ENCODE measurements around the gene IL17RE.

Gene IL17RE

DNA sequence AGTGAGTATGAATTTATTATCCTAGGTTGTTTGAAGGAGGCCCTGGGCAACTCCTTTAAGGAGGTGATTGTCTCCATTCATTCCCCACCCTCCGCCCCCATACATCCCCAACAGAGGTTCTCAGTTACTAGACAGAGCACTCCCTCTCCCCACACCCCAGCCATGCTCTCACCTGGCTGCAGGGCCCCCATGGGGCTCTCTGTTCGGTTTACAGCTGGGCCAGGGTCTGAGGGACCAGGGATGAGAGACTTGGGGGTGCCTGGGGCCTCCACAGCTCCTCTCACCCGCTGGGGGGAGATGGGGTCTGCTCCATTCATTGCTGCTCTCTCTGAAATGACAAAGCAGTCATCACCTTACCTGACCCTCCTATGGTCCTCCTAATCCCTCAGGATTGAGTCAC is 45.9 kb downstream of the IL17RE start:
- no peak overlapping the region for H3K4me3 ChIP-seq (ENCODE audit: control insufficient read depth, low read depth, low read length)
- no peak for DNase-seq (ENCODE audit: low read depth)
- TF ChIP-seq, protein P1, sequence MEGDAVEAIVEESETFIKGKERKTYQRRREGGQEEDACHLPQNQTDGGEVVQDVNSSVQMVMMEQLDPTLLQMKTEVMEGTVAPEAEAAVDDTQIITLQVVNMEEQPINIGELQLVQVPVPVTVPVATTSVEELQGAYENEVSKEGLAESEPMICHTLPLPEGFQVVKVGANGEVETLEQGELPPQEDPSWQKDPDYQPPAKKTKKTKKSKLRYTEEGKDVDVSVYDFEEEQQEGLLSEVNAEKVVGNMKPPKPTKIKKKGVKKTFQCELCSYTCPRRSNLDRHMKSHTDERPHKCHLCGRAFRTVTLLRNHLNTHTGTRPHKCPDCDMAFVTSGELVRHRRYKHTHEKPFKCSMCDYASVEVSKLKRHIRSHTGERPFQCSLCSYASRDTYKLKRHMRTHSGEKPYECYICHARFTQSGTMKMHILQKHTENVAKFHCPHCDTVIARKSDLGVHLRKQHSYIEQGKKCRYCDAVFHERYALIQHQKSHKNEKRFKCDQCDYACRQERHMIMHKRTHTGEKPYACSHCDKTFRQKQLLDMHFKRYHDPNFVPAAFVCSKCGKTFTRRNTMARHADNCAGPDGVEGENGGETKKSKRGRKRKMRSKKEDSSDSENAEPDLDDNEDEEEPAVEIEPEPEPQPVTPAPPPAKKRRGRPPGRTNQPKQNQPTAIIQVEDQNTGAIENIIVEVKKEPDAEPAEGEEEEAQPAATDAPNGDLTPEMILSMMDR (IDR thresholded peaks at IDR 0.05; ENCODE audit: control insufficient read depth, insufficient read depth, low read depth, low read length, missing control alignments) = no peak

DNA sequence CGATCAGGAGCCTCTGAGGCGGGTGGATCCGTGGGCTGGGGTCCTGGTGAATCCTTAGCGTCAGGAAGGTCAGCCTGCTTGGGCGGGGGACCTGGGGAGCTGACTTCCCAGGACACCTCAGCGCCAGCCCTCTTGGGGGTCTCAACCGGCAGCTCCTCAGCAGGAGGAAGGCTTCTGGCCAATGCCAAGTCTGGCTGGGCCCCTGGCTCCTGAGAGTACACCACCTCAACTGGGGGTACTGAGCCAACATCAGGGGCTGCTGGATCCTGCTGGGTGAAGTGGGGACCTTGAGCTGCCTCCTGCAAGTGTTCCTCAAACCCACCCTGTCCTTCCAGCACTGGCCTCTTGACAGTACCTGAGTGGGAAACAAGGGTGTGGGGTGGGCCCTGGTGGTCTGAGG is 46.5 kb downstream of the IL17RE start:
- no peak overlapping the region for H3K4me3 ChIP-seq (ENCODE audit: control insufficient read depth, low read depth, low read length)
- TF ChIP-seq, protein P1 (IDR thresholded peaks at IDR 0.05; ENCODE audit: control insufficient read depth, insufficient read depth, low read depth, low read length, missing control alignments) = no peak
- DNase-seq (ENCODE audit: low read depth) = no peak

DNA sequence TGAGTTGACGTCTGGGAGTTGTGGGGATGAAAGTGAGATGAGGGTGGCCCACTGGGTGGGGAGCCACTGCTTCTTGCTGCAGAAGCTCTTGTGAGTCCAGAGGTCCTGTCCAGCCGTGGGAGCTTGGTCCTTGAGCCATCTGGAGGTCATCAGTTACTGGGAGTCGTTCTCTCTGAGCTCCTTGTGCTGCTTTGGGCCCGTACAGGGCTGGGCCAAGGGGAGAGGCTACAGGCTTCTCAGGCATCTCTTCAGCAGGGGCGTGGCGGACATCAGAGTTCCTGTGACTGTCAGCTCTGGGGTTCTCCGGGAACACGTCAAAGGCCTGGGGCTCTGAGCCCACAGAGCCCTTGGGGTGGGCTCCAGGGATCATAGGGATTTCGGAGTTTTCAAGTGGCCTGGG is 47.0 kb downstream of the IL17RE start:
- no peak for DNase-seq (ENCODE audit: low read depth)
- TF ChIP-seq, protein P1 (IDR thresholded peaks at IDR 0.05; ENCODE audit: control insufficient read depth, insufficient read depth, low read depth, low read length, missing control alignments) = no peak
- no peak overlapping the region for H3K4me3 ChIP-seq (ENCODE audit: control insufficient read depth, low read depth, low read length)

DNA sequence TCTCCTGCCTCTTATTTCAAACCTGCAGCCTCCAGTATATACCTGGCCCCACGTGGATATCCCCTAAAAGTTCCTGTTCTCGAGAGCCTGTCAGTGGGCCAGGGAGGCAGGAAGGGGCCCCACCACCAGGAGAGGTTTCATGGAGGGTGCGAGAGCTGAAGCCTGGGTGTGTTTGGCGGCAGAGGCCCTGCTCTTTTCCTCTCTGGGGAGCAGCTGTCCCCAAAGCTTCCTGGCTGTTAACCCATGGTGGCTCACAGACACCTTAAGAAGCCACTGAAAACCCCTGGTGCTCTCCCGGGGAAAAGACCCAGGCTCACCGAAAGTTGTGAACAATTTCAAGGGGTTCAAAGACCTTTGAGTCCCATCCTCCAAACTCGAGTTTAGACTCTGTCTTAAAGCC is 48.5 kb downstream of the IL17RE start:
- DNase-seq (ENCODE audit: low read depth) = no peak
- no peak overlapping the region for H3K4me3 ChIP-seq (ENCODE audit: control insufficient read depth, low read depth, low read length)
- TF ChIP-seq, protein P1 (IDR thresholded peaks at IDR 0.05; ENCODE audit: control insufficient read depth, insufficient read depth, low read depth, low read length, missing control alignments) = no peak

DNA sequence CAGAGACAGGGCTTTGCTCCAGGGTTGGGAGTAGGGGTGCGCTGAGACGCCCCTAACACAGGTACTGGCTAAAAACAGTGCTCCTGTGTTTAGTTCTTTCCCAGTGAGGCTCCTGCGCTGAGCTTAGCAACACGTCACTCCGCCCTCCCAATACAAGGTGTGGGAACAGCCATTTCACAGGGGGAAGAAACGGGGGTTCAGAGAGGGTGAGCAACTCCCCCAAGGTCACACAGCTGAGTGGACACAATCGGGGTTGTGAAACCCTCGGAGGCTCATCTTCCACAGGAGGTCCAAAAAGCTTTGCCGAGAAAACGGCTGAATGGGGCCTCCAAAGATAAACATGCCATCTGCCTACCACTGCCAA is 48.9 kb downstream of the IL17RE start:
- TF ChIP-seq, protein P1 (IDR thresholded peaks at IDR 0.05; ENCODE audit: control insufficient read depth, insufficient read depth, low read depth, low read length, missing control alignments) = no peak
- peak overlapping the region; percentile 67 for H3K4me3 ChIP-seq (ENCODE audit: control insufficient read depth, low read depth, low read length)
- DNase-seq (ENCODE audit: low read depth) = no peak

DNA sequence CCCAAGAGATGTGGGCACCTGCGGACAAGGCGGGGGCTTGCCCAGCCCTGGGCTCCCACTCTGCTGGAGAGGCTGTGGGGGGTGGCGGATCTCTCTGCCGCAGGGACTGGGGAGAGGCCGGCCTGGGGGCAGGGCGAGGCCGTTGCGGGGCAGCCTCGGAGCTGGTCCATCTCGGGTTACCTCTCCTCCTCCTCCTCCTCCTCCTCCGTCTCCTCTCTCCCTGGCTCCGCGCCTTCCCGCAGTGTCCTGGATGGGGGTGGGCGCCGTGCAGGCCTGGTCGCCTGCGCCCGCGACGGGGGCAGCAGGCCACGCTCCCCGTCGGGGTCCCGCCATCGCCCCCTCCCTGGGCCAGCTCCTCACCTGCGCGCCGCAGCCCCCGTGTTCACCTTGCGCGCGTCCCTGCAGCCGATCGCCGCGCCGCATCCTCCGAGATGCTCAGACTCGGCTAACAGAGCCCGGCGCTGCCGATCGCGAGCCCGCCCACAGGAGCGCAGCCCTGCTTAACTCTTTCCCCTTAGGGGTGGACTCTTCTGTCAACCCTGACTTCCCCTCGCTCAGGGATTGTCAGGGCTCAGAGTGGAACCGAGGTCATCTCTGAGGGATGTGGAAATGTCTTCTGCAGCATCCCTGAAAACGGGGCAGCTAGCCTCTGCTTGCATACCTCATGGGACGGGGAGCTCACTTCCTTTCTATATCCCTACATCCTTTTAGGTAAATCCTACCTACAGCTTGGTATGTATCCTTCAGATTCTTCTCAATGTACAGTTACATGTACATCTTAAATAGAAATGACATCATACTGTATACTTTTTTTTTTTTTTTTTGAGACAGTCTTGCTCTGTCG is 49.5 kb downstream of the IL17RE start, which contains the start of gene PRRT3:
Gene PRRT3 (minus strand): TSS at position 447 of the 844 bp plus-strand sequence. CDS start 2,293 bp downstream, outside the sequence.
- H3K4me3 ChIP-seq (ENCODE audit: control insufficient read depth, low read depth, low read length) = peak within 1 kb of the TSS; percentile 67
- TF ChIP-seq, protein P1 (IDR thresholded peaks at IDR 0.05; ENCODE audit: control insufficient read depth, insufficient read depth, low read depth, low read length, missing control alignments) = no peak
- DNase-seq (ENCODE audit: low read depth) = no peak
